SK-N-DZ (cell line): Measurements from ENCODE around the gene FKBP14.

Experiments used
- DNase-seq: peaks from one replicate; pipeline ENCODE4 v3.0.0-alpha.2; 2015; ENCODE audit warnings: low spot score

Gene FKBP14

DNA sequence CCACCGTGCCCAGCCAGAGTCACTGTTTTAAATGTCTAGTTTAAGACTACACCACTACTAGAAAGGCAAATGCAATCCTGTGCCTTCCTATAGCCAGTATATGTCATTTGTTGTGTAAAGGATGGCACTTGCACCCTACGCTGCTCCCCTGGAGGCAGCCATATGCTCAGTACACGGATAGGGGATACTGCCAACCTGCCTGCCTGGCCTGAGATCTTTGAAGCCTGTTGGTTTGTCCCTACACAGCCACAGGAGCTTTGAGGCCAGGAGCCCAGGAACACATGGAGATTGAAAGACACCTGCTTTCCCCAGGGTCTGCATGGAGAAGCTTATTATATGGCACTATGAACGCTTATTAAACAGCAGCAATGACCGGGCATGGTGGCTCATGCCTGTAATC is 34.6 kb downstream of the FKBP14 start:
- no peak for DNase-seq

DNA sequence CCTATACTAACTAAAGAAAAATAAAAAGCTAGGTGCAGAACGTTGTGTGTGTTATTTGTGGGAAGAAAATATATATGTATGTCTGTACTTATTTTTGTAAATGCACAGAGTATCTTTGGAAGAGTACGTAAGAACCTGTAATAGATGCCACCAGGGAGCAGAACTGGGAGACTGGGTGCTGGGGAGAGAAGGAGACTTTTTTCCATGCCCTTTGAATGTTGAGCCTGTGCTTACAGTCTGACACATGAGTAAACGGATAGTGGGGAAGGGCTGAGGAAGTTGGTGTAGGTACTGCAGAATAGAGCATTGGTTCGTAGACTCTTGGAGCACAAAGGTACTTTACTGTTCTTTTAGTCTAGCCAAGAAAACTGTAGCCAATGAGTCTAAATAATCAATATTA is 35.6 kb downstream of the FKBP14 start:
- DNase-seq: no peak

DNA sequence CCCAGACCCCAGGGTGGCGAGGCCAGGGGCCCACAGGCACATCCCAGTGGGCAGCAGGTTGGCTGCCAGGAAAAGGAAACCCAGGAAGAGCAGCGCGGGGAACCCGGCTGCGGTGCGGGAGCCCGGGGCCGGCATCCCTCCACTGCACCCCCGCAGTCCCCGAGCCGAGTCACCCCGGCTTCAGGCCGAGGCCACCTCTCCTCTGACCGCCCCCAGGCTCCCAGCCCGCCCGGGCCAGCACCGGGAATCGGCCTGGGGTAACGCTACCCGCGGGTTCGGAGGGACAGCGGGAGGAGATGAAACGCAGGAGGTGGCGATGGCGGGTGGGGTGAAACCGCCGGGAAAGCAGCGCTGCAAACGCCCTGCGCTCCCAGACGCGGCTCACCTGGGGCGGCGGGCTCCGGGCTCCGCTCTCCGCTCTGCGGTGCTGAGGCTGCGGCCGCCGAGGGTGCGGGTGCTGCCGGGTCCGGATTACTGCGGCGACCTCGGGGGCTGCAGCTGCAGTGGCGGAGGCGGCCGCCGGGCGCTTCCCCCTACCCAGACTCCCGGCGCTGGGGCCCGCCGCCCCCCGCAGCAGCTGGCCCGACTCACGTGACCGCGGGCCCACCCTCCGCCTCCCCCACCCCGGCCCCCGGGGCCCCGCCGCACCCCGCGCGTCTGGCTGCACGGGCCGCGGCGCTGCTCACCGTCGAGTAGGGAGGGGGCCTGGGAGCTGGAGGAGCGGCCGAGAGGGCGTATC is 37.1 kb downstream of the FKBP14 start, which contains the start of gene SCRN1:
Gene SCRN1, minus strand, starts transcription at position 545 of the 739 bp plus-strand sequence. CDS start 20,734 bp downstream, outside the sequence.
- peak; percentile 71 for DNase-seq

DNA sequence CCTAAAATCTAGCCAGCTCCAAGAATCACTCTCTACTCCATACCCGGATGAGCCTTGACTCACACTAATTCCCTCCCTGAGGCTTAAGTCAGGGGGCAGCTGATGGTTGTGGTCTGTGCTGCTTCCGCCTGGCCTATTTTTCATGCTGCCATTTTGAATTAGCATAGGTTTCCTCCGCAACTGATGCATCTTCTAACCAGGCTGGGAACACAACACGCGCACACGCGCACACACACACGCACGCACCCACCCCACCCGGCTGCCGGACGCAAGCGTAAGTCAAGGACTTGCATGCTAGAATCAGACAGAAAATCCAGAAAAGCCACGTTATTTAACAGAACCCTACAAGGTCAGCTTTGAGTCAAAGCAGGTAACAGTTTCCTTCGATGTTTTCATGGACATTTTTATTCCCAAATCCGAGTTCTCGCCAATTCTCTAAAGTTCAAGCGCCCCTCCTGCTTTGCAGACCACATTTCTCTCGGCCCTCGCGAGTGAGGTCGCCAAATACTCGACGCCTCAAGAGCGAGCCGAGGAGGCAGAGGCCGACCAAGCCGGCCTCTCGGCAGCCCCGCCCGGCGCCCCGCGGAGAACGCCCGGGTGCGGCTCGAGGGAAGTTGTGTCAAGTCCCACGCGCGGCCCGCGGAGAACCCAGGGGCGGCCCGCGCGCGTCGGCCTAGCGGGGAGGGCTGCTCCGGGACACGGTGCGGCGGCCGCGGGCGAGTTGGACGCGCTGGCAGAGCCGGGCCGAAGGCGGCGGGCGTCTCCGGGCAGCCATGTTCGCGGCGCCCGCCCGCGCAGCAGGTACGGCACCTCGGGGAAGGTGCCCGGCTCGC is 37.9 kb downstream of the FKBP14 start:
- DNase-seq: peak; percentile 80

DNA sequence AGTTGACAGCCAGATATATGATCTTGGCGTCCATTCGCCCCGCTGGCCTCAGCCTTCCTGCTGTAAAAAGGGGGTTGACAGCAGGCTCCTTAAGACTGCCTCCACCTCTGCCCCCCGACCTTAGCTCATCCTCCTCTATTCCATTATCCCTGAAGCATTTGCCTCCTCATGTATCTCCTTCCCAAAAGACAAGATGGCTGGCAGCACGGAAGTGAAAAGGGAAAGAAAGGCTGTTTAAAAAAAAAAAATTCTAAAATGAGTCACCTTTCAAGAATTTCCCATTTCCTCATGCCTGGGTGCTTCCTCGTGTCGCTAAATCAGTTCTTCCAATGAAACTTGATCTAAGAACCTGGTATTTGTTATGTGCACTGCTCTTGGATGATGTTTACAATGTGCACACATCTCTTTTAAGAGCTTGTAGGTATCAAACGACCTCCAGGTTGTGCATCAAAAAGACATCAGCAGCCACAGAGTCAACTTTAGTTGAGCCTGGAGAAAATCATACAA is 38.6 kb downstream of the FKBP14 start:
- peak; percentile 26 for DNase-seq

DNA sequence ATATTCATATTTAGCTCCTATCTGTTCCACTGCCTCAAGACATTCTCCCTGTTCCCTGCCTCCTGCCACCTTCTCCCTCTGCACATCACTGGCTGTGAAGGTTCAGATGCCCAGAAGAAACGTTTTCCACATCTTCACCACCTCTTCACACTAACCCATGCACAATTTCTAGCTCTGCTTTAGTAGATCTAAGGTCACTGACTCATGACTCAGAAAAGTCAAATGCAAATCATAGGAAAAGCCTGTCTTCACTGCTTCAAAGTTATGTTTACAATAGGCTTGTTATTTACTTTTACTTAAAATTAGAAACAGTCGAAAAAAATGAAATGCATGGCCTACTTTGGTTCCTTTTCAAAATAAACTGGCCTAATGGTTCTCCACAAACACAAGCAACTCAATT is 39.4 kb downstream of the FKBP14 start:
- no peak for DNase-seq

DNA sequence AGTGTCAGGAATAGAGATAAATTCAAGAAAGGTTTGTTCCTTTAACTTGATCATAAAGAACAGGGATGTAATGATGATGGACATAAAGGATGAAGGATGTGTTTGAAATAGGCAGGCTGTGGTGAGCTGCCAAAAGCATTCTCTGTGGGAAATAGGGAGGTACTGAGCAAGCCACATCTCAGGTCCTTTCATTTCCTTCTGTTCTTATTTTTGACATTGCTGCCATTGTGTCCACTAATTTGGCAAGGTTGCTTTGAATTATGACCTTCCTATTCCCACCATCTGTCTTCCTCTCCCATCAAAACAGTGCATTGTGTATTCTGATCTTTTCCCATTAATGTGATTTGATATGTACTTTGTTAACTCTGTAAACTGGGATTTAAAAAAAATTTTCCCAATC is 46.4 kb downstream of the FKBP14 start:
- no peak for DNase-seq

DNA sequence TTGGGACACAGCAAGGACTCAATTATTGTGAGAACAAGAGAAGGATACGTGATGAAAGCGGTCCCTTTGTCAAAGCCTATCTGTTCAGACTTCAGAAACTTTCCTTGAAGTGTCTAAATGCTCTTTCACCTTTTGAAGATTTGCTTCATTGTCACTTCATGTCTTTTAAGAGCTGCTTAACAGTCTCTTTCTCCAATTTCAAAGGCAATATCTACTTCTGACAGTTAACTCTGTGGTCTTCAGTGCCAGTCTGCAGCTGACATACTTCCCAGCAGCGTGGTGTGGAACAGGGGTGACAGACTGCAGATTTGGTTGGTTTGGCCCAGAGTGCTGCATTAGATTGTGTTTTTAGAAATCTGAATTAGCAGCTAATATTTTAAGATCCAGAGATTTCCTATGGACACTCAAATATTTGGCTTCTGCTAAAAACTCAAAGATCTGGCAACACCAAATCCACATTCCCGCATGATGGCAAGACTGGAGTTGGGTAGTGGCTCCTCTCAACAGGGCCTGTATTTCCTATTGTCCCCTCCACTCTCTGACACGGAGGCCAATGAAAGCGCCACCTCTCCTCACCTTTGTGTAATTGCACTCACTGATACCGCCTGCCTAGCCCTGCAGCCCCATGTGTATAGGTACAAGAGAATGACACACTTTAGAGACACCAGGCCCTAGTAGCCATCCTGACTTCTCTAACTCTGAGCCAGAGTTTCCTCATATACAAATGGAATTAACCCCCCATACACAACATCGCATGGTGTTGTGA is 48.4 kb downstream of the FKBP14 start:
- peak; percentile 27 for DNase-seq

DNA sequence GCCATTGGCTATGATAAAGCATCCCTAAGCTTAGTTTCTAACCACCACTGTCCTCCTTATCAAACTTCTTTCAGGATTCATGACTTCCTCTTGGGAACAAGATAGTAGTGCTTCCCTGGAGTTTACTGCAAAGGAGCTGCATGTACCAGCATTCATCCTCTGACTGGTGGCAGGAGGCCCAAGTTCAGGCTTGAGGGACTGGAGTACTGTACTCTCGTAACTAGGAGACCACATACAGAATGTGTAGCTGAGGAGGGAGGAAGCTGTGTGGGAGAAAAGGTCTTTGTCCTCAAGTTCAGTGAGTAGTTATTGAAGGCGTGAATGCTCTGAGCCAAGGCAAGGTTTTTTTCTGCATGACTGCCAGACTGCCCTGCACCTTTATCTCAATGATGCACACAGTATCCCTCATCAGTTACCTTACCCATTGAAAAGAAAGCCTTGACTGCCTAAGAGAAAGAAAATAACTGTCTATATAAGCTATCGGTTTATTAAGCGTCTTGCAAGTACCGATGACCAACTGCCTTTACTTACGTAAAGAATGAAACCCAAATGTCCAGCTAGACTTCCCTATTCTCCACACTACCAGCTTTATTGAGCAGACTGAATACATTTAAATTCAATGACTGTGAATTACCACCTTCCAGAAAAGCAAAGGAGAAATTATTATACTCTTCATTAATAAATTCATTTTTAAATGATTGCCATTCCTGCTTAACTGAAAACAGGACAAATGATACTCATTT is 49.7 kb downstream of the FKBP14 start:
- no peak for DNase-seq

DNA sequence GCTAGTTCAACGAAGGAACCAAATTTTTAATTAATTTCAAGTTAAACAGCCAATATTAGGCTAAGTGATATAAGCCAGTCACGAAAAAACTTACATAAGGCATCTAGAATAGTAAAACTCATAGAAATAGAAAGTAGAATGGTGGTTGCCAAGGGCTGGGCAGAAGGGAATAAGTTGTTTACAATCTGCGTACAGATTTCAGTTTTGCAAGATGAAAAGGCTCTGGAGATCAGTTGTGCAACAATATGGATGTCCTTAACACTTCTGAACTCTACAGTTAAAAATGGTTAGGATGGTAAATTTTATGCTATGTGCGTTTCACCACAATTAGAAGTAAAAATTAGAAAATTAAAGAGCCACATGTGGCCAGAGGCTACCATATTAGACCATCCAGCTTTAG is 50.2 kb downstream of the FKBP14 start:
- DNase-seq: no peak

DNA sequence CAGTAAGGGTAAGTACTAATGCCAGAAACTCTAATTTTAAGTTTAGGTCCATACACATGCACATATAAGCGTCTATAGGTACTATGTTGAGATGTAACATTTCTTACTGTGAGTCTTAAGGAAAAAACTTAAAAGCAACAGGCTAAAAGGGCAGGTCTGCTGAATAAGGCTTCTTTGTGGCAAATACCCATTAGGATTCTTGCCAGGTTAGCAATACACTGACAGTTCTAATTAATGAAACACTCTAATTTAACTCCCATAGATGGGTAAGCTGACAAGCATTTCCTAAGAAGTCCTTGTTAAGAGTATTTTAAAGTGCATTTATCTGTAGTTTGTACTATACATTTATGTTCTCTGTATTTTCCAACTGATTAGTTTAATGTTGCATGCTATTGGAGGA is 50.9 kb downstream of the FKBP14 start:
- no peak for DNase-seq

DNA sequence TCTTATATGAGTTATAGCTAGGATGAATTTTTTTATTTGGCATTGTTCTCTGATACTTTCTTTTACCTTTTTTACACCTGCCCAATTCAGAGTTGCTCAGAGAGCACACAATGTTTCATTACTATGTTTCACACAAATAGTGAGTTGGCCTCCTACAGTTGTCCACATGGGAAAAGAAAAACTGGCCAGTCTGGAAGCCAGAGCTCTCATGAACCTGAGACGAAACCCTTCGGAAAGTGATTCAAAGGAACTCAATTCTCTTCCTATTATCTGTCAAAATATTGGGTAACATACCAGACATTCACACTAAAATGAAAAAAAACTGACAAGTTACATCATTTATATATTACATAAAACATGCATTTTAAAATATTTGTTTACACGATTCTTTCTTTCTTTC is 52.2 kb downstream of the FKBP14 start:
- DNase-seq: no peak

DNA sequence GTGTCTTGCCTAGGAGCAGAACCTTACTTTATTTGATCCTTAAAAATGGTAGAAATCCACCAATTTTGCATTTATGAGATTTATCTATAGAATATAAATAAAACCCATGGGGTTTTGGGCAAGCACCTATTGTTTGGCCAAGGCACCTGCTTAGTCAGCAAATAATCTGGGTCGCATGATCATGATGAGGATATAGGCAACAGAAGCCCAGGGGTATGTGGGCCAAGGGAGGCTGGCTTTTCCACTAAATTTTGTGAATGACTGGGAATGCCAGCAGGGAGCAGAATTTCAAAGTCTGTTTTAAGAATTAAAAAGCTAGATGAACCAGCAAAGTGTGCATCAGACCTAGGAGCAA is 54.2 kb downstream of the FKBP14 start:
- no peak for DNase-seq

DNA sequence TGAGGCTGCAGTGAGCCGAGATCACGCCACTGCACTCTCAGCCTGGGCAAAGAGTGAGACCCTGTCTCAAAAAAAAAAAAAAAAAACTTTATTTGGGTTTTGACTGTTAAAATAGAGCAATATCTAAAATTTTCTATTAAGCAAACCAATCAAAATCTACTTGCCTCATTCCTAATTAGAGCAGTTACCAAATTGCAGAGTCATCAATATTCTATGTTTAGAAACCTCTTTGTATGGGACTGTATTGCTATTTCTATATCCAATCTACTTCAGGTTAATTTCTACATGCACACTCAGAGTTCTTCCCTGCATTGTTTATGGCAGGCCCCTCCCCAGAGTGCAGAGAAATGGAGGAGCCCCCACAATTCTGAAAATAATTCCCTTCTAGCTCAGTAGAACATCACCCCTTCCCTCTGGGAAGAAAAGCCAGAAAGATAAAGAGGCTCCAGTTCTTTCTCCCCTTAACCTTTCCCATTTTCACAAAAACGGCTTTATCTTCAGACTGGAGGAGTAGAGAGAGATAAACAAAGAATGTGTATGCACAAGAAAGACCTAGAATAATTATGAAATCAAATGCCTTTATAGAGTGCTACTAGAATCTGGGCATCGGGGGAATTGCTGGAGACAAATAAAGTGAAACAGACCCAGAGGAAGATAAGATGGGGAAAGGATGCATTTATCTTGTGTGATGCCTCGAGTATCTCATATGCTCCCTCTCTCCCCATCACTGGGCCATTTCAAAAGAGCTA is 54.8 kb downstream of the FKBP14 start:
- no peak for DNase-seq

DNA sequence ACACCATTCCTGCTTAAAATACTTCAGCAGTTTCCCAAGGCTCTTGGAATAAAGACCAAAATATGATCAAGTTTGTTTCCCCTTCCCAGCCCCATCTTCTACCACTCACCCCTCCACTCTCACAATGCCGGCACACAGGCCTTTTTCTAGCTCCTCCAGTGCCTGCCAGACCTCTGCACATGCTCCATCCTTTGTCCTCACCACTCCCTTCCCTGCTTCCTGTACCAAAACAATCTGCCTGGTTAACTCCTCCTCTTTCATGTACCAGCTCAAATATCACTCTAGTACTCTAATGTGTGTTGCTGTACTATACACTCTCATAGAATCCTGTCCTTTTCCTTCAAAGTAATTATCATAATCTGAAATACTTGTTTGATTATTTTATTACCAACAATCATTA is 56.3 kb downstream of the FKBP14 start:
- DNase-seq: peak; percentile 64

DNA sequence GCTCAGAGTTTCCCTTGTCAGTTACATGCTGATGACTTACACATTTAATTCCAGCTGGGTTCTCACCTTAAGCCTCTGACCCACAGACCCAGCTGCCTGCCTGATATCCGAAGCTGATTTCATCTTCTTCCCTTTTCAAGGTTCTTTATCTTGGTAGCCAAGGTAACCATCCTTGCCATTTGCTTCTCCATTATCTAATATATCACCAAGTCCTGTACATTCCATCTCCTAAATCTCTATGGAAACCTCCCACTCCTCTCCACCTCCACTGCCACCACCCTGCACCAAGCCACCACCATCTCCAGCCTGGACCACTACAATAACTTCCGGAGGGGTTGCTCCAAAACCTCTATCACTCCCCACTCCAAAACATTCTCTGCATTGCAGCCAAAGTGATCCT is 56.8 kb downstream of the FKBP14 start:
- peak; percentile 52 for DNase-seq

DNA sequence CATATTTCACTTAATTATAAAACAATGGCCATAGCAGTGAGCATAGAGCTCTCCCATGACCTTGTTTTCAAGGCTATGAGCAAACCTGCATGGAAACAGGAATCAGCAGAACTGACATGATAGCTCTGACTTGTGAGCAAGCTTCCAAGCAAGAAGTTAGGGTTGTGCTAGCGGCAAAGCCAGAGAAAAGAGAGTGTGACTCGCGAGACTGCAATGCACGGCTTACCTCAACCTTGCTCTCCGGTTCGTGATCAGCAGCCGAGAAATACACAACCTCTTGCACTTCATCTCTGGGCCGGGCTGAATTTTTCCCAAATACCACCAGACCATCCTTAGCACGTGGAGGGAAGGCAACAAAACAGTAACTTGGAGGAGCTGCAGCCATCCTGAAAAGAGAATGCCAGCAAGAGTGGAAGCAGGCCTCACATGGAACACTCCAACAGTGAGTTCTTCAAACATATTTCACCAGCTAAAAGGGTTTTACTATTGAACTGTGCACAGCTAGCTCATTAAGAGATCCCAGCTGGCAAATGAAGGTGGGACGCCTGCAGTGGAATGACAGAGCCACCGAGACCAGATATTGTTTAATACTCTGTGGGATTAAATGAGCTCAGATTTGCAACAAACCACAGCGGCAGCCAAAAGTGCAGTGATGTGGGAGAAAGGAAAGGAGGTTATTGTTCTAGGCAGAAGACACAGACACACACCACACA is 57.7 kb downstream of the FKBP14 start:
- no peak for DNase-seq

DNA sequence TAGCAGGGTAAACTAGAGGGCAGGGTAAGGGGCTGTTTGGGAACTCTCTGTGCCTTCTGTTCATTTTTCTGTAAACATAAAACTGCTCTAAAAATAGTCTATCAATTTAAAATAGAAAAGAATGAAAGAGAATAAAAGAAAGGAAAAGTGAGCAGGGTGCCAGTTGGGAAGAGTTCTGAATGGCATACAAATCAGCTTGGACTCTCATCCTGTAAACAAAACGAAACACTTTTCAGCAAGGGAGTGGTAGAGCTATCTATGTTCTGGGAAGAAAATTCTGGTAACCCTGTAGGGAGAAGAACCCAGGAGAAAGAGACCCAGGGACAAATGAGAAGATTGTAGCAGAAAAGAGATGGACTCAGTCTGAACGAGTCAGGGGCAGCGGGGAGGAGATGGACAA is 61.5 kb downstream of the FKBP14 start:
- no peak for DNase-seq

DNA sequence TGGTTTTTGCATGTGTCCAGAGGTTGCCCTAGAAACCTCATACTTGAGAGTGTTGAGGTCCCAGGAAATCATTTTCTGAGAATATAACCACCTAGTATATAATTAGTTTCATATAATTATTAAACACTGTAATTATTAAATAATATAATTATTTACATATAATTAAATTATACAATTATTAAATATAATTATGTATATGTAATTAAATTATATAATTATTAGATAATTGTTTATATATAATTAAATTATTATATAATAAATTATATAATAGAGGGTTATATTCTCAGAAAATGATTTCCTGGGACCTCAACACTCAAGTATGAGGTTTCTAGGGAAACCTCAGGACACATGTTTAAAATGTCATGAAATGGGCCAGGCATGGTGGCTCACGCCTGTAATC is 64.5 kb downstream of the FKBP14 start:
- no peak for DNase-seq

DNA sequence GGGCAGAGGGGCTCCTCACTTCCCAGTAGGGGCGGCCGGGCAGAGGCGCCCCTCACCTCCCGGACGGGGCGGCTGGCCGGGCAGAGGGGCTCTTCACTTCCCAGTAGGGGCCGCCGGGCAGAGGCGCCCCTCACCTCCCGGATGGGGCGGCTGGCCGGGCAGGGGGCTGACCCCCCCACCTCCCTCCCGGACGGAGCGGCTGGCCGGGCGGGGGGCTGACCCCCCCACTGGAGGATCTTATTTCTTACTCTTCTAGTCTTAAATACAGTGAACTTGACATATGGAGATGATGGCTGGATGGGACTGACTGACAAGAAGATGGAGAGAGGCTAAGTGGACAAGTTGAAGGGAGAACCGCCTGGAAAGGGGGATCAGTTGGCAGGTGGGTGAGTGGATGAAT is 64.9 kb downstream of the FKBP14 start:
- peak; percentile 29 for DNase-seq
